Epidermal melanocyte (primary cell): Measurements from ENCODE around the gene TNFSF8.

ENCODE experiments used
- DNase-seq: peaks from one replicate; pipeline ENCODE4 v3.0.0; 2011; ENCODE audit warnings: low spot score; ENCODE audit not compliant: insufficient read length

Gene TNFSF8, protein sequence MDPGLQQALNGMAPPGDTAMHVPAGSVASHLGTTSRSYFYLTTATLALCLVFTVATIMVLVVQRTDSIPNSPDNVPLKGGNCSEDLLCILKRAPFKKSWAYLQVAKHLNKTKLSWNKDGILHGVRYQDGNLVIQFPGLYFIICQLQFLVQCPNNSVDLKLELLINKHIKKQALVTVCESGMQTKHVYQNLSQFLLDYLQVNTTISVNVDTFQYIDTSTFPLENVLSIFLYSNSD

DNA sequence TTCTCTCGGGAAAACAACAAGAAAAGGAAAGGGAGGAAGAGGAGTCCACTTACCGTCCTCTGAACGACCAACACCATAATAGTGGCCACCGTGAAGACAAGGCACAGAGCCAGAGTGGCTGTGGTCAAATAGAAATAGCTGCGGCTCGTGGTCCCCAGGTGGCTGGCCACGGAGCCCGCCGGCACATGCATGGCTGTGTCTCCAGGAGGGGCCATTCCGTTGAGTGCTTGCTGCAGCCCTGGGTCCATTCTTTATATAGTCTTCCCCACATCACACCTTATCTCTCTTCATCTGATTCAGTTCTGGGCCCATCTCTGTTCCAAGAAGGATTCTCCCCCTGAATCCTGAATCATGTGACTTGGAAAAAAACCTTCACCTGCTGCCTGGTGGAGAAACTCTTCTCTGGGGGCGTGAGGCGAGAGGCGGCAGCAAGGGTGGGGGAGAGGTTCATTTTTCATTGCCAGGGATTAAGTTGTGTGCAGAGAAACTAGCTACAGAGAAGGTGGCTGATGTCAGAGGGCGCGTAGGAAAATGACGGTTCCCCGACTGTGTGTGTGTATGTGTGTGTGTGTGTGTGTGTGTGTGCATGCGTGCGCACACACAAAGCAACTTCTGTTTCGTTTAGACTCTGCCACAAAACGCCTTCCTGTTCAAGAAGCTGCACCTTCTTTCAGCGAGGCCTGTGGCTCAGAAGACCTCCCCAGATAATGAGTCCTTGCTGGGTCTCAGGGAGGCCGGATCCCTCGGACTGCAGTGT, at the start of gene TNFSF8:
TNFSF8 (minus strand) TSS at position 536 of the 757 bp plus-strand sequence; CDS start at position 248, 288 bp downstream.
- no peak for DNase-seq

DNA sequence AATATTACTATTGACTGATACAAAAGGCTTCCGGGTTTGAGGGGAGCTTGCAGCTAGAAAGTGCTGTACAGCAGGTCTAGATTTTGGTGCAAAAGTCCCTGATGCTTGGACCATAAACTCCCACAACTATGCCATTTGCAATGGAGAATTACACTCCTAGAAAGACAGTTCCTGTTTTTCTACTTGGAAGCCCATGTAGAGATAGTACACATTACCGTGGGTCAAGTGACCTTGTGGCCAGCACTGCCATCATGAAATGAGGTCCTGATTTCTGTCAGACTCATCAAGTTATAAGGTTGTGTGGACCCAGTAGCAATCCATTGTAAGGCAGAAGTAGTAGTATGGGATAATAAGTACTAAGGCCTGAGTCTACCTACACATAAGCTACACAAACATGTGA, 42.8 kb upstream of the TNFSF8 start:
- DNase-seq, result no peak

DNA sequence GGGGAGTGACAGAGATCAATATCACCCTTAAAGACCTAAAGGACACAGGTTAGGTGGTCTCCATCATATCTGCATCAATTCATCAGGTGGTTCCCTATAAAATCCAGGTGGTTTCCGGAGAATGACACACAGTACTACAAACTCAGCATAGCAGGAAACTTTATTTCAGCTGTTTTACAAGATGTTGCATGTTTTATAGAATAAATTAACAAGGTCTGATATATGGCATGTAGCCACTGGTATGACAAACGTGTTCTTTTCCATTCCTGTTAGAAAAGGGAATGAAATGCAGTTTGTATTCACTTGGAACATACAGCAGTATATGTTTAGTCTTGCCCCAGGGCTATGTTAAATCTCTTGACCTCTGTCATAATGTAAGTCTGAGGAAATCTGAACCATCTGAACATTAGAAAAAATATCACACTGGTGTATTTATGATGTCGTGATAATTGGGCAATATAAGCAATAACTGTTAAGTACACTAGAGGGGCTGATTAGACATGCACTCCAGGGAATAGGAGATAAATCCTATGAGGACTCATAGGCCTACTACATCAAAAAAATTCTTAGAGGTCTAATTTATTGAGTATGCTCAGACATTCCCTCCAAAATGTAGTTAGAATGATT, 42.2 kb upstream of the TNFSF8 start:
- DNase-seq, result no peak

DNA sequence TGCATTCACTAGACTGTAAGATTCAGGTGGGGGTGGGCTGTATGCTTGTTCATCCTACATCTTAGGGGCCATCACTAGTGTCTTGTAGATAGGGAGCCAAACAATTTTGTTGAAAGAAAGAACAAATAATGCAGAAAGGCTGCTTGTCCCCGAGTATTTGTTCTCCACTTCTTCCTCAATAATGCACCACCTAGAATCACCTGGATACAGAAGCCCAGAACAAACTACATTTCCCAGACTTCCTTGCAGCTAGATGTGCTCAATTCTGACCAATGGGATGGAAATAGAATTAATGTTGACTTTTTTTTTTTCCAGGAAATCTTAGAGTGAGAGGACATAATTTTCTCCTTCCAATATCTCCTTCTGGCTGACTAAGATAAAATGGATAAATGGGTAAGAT, 38.9 kb upstream of the TNFSF8 start:
- DNase-seq, result no peak

DNA sequence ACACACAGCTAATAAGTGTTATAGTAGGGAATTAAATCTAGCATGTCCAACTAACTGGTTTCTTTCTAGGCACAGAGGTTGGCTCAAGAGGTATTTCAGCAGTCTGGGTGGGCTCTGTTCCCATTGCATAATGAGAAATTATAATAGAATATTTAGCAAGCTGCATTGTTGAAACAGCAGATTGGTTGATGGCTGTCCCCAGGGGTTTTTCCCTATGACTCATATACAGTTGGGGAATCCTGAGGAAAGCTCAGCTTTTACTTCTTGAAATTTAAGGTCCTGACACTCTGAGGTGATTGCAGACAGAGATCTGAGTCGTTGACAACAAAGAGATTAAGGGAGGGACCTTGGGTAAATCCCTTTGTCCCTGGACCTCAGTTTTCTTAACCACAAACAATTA, 38.3 kb upstream of the TNFSF8 start:
- DNase-seq, result no peak

DNA sequence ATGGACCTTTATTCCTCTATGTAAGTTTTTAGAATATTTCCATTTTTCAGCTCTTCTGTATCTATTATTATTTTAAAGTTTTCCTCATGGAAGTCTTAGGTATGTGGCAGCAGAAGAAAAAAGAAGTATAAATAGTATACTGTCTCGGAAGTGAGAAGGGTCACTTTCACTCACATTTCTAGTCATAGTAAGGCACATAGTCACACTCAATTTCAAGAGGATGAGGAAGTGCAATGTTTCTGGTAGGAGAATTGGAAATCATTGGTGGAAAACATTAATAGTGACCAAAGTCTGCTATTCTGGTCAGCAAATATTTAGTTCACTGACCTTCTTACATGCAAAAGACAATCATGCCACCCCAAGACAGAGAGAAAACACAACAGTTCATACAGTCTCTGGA, 35.2 kb upstream of the TNFSF8 start:
- DNase-seq, result no peak

DNA sequence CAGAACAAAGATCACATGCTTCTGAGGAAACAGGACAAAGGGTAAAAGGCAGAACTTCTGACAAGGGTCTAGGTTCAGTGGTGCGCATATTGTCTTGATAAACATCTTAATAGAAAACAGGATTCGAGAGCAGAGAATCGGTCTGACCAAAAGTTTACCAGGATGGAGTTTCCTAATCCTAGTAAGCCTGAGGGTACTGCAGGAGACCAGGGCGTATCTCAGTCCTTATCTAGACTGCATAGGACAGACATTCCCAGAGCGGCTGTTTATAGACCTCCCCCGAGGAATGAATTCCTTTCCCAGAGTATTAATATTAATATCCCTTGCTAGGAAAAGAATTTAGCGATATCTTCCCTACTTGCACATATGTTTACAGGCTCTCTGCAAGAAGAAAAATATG, 32.4 kb upstream of the TNFSF8 start:
- DNase-seq, result no peak

DNA sequence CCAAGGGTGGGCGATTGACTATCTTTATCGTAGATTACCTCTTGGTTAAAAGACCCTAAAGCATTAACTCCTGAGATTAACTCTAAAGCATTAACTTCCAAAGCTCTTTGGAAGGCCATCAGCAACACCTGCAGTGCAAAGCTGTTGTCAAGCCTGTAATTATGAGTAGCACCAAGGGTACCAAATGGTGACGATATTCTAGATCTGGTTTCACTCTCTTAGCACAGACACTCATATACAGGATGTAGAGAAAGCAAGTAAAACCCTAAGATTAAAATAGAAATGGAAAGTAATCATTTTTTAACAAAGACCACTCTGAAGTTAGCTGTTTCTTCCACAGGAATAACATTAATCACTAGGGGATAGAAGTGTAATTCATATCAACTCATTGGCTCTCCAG, 29.9 kb upstream of the TNFSF8 start:
- no peak for DNase-seq

DNA sequence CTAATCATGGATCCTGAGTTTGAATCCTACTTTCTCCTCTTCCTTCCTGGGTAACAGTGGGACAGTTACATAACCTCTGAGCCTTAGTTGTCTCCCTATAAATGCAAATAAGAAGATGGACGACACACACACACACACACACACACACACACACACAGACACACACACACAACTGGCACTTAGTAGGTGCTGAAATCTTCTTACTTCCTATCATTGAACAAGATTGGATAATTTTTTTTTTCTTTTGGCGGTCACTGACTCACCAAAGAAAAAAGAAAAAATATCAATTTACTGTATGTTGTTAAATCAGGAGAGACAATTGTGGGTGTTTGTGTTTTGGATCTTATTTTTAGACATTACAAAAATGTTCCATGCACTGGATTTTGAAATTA, 28.4 kb upstream of the TNFSF8 start:
- no peak for DNase-seq

DNA sequence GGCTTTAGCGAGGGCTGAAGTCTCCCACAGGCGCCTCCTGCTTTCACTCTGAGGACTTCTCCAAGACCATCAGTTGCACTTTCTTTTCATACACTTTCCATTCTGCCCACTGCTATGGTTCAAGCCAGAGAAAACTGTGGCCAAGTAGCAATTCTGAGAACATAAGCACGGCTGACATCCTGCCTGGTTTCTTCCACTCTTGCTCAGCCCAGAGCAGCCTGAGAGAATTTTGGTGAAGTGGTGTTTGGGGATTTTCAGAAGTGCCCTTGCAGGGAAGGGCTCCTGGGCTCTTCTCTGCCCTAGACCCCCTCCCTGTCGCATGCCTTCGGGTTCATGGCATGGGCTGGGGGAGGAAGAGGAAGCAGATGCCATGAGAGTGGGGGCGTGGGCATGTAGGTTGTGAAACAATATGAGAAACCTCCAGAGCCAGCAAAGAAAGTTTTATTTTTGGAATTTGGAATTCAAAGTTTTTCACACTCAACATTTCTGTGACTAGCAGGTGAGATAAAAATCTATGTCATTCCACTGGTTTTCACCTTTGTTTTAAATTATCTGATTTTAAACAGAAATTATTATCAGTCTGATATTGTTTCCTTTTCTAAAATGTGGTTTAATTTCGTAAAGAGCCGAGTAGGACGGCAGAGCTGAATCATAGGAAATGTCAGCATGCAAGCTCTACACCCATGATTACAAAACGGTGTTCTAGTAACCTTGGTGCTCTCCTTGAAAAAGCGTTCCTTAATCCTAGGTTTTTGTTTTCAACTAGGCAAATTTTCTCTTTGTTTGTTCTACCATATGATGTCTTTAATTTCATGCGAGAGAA, 27.8 kb upstream of the TNFSF8 start:
- no peak for DNase-seq

DNA sequence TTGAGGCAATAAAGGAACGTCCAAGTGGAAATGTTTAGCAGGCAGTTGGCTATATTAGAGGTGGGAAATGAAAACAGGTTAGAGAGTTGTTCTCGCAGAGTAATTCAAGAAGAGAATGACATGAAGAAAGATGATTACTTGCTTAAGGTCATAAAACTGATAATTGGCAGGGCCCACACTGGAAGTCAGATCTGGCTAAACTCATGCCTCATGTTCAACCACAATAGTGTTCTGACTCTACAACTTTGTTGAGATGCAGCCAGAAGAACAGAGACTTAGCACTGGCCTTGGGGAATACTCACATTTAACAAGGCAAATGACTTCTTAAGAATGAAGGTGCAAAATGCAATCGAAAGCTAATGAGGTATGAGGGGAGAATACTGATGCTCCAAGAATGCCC, 27.2 kb upstream of the TNFSF8 start:
- no peak for DNase-seq

DNA sequence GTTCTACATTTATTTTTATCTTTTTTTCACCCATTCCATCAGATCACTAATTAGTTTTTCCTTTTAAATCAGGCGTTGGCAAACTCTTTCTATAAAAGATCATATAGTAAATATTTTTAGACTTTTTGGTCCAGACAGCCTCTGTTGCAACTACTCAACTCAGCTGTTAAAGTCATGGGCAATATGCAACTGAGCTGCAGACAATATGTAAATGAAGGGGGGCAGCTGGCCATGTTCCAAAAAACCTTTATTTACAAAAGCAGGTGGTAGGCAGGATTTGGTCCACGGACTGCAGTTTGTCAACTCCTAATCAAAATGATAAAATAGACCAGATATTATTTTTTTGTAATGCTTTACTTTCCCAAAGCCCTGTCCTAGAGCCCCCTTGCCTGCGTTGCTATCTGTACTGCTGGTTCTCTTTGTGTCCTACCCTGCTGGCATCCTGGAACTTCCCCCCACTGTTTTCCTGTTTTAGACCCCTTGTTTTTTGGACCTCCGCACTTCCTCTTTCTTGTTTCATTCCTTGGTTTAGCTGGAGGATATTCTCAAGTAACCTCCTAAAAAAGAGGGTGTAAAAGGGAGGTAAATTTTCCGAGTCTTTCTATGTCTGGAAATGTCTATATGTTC, 24.7 kb upstream of the TNFSF8 start:
- DNase-seq, result no peak

DNA sequence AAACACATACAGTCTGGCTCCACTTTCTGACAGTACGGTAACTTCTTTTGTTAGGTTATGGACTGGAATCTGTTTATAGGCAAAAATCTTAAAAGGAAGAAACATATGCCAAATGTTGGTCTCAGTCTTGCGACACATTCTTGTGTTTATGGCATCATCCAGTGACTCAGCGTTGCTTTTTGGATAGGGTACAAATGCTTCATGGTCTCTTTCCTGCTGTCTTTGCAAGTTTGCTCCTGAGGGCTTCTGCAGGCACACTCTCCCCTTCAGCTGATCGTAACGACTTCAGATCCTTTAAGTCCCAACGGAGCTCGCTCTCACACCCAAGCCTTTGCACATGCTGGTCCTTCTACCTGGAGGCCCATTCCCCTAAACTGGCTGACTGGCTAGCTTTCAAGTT, 23.6 kb upstream of the TNFSF8 start:
- DNase-seq, result peak; percentile 62

DNA sequence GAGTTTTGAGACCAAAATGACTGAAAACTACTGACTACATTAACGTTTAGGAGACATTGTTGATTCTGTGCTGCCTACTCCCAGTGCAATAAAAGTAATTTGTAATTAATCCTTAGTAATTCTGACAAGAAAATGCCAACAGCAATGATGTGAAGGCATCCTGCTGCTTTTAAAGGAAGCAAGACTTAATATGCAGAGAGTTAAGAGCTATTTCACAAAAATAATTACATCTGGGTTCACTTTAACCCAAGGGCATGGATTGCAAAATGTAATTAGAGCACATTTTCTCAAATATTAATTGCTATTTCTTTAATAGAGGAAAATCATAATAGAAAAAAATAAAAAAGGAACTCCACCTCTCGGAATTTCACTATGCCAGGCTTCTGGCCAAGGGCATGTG, 22.7 kb upstream of the TNFSF8 start:
- DNase-seq, result no peak

DNA sequence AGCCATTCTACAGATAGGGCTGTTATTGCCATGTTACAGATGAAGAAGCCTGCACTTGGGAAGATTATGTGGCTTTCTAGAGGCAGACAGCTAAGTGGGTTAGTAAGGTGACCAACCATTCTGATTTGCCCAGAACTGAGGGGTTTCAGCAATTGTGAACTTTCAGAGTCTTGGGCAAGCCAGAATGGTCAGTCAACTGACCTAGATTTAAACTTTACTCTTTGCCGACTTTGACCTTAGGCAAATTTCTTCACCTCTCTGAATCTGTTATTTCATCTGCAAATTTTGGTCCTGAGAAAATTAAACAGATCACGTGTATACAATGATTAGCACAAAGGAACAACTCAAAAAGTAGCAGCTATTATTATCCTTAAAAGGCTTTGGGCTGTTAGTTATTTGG, 20.4 kb upstream of the TNFSF8 start:
- DNase-seq, result no peak

DNA sequence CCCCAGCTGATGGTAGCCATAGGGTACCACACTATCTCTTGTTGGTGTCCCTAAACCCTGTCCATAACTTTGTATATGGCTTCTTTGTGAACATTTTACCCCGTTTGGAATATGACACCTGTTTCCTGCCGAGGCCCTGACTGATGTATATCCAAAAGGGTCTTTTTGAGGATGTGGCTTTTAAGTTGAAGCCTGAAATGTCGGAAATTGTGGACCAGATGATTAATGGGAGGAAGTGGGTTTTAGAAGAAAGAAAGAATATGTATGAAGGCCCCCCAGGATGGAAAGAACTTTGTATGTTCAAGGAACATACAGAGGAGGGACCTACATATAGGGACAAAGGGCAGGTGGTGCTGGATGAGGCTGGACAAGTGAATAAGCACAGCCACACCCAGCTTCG, 16.7 kb upstream of the TNFSF8 start:
- no peak for DNase-seq

DNA sequence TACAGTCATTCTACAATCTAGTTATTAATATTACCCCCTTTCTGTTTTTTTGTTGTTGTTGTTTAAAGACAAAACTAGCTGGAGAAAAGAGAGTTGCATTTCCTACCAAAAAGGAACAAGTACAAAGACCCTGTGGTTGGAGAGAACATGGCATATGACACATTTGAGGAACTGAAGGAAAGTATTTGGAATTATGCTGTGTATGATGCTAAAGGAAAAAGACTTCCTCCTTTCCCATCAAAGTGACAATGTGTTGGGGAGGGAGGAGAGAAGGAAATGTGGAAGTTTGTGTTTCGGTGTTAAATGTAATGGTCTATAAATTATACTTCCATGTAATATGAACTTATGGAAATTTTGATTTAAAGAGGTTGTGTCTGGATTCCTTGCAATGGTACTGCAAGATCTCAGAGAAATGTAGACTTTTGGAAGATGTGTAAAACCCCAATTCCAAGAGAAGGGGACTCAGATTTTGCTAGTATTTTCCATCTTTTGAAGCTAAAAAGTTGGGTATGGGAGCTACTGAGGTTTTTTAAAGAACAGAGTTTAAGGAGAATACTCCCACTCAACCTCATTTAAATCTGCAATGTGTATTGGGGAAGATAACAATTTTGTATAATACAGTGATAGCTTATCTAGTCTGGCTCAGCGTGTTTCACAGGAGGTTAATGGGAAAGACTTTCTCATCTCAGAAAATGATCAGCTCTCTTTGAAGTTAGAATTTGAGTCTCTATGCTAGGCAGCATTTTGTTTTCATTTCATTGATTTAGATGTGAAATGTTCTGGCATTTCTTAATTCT, 15.4 kb upstream of the TNFSF8 start:
- DNase-seq, result no peak

DNA sequence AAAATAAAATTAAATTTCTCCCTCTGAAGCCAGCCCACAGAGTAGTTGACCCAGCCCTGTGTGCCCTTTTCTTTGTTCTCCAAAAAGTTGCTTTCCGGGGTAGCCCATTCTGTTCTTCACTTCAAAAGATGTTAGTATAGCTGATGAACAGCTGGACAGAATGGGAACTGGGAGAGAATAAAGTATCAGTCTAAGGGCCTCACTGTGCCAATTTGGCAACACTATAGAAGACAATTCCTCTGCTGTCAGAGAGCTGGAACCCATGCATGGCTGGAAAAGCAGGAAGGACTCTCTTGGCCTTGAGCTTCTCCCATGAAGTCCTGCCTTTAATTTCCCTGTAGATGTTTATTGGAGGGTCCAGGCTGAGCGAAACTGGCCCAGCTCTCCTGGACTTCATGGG, 11.0 kb upstream of the TNFSF8 start:
- DNase-seq, result no peak

DNA sequence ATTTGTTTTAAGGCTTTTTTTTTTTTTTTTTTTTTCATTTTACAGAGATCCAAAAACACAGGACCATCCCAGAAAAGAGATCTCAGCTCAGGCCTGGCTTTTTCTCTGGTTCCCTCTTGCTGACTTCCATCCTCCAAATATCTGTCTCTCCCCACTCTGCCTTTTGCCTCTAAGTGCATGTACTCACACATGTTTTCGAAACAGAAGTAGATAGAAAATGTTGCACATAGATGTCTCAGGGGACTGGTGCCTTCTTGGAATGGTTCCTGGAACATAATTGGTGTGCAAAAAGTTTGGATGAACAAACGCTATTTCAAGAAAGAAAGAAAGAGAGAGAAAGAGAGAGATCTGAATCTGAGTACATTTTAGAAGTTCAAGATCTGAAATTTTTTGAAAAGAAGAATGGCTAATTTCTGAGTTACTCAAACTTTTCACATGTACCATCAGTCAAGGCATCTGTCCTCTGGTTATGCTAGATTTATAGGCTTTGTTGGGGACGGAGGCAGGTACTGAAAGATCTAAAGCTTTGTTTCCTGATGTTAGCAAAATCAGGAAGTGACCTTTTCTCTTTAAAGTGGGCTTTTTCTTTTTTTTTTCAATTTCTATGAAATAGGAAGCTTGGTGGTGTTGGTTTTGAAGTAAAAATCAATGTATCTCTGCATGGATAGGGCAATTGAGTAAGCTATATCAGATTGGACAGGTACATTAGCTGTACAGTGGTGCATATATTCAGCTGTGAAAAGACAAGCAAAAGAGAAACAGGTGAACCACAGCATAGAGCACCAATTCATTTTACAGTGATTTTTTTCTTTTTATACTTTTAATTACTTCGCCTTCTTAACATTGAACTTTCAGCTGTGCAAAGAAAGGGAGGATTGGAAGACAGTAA, 8.5 kb upstream of the TNFSF8 start:
- no peak for DNase-seq

DNA sequence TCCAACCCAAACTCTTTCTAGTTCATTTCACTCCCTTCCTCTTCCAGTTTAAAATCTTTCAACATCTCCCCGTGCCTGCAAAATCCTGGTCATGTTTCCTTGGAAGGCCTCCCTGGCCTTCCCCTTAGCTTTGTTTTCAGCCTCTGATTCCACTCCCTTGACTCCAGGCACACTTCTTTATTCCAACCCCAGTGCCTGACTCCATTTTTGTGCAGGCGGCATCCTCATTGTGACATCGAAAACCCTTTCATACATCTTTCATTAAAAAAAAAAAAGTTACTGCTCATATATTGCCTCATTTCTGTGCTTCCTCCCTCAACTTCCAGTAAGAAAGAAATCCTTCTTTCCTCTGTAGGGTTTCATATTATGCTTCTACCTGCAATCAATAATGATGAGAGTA, 7.1 kb upstream of the TNFSF8 start:
- DNase-seq, result no peak
